ENCODE data around the gene DNAH1.

DNA sequence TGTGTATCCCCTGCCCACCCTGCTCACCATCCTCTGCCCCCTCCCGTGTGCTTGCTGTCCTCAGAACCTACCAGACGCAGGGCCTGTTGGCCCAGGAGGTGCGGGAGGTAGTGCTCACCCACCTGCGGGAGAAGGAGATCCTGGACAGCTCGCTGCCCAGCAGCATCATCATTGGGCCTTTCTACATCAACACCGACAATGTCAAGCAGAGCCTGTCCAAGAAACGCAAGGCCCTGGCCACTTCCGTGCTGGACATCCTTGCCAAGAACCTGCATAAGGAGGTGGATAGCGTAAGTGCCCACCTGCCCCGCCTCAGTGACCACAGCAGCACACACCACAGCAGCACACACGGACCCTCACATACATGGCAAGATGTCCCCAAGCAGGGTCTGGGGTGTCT is 33.0 kb downstream of the DNAH1 start:
- TF ChIP-seq, protein P1, sequence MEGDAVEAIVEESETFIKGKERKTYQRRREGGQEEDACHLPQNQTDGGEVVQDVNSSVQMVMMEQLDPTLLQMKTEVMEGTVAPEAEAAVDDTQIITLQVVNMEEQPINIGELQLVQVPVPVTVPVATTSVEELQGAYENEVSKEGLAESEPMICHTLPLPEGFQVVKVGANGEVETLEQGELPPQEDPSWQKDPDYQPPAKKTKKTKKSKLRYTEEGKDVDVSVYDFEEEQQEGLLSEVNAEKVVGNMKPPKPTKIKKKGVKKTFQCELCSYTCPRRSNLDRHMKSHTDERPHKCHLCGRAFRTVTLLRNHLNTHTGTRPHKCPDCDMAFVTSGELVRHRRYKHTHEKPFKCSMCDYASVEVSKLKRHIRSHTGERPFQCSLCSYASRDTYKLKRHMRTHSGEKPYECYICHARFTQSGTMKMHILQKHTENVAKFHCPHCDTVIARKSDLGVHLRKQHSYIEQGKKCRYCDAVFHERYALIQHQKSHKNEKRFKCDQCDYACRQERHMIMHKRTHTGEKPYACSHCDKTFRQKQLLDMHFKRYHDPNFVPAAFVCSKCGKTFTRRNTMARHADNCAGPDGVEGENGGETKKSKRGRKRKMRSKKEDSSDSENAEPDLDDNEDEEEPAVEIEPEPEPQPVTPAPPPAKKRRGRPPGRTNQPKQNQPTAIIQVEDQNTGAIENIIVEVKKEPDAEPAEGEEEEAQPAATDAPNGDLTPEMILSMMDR (conservative IDR thresholded peaks at IDR 0.05) = no peak
- no peak for TF ChIP-seq EZH2 (IDR thresholded peaks at IDR 0.05; ENCODE audit: low read depth)

All from PC-9 (cell line).